Small intestine (tissue), 7 donors: ENCODE measurements around the gene SLC39A11. TPM values are rescaled to one million over a fixed set of nuclear protein-coding genes. Genes with fewer than 3 reads are reported as not detected.
A peak's percentile ranks its signal among the peaks of the same experiment; 100 is the strongest.

Experiments
- DNase-seq, 2 donors: peaks; one replicate each; pipeline versions ENCODE4 v3.0.0 to v3.0.0-alpha.2; 2013
- FAIRE-seq: peaks from 2 replicates; lab custom pipeline; 2012; peaks lifted over from hg19 to GRCh38; lab: Jason Lieb, UNC
- H3K27ac ChIP-seq, 3 donors: one replicate each; pipeline ENCODE4 v1.5.1; 2013; ENCODE audit warnings: low read length in 2 of 3, mild to moderate bottlenecking in 2 of 3, control low read depth in 1 of 3, inconsistent platforms in 1 of 3, low read depth in 1 of 3, moderate library complexity in 1 of 3
- H3K27me3 ChIP-seq, 3 donors: one replicate each; pipeline ENCODE4 v1.6.1; 2013; ENCODE audit warnings: low read length in 3 of 3, inconsistent platforms in 1 of 3; ENCODE audit not compliant: control insufficient read depth in 3 of 3, insufficient read depth in 3 of 3
- H3K36me3 ChIP-seq, 3 donors: one replicate each; pipeline ENCODE4 v1.6.1; 2013; ENCODE audit warnings: low read length in 3 of 3, inconsistent platforms in 1 of 3, low read depth in 1 of 3, mild to moderate bottlenecking in 1 of 3, moderate library complexity in 1 of 3; ENCODE audit not compliant: control insufficient read depth in 3 of 3, insufficient read depth in 2 of 3
- H3K4me1 ChIP-seq, 3 donors: one replicate each; pipeline ENCODE4 v1.6.1; 2013; ENCODE audit warnings: low read length in 2 of 3, inconsistent platforms in 1 of 3, low read depth in 1 of 3, mild to moderate bottlenecking in 1 of 3, moderate library complexity in 1 of 3; ENCODE audit not compliant: control insufficient read depth in 3 of 3, insufficient read depth in 2 of 3
- H3K4me3 ChIP-seq, 3 donors: one replicate each; pipeline ENCODE4 v1.5.1; 2013; ENCODE audit warnings: low read length in 3 of 3, control low read depth in 1 of 3, inconsistent platforms in 1 of 3, low read depth in 1 of 3, mild to moderate bottlenecking in 1 of 3, moderate library complexity in 1 of 3
- H3K9me3 ChIP-seq, 2 donors: one replicate each; pipeline ENCODE4 v1.6.1; 2013; ENCODE audit warnings: low read depth in 1 of 2, low read length in 1 of 2; ENCODE audit not compliant: control insufficient read depth in 2 of 2, insufficient read depth in 1 of 2
- WGBS, 3 donors: extraction: QIAGEN DNeasy Blood & Tissue Kit; methylation state at CpG; one replicate each; pipeline ENCODE4 v1.1.7; 2013; 5-methylcytosine and 5-hydroxymethylcytosine counted together
- polyA plus RNA-seq, 4 donors: library from polyadenylated mRNA; stranded (reverse) in 3 of 4; unstranded in 1 of 4; fragments of 200-250 nt in 3 of 4; fragments of 120-200 nt in 1 of 4; gene quantifications; one replicate each; pipeline versions ENCODE4 v1.2.1 to v1.2.3, GENCODE V29; 2013
- donor health status: healthy with polysubstance abuse.
- donor health status: control.
- donor health status: control.
- donor health status: Bipolar disorder and iron deficiency.
- donor health status: healthy.

Gene SLC39A11
- polyA plus RNA-seq, 4 donors, result 2.7 to 53.7 (median 11.3) TPM

DNA sequence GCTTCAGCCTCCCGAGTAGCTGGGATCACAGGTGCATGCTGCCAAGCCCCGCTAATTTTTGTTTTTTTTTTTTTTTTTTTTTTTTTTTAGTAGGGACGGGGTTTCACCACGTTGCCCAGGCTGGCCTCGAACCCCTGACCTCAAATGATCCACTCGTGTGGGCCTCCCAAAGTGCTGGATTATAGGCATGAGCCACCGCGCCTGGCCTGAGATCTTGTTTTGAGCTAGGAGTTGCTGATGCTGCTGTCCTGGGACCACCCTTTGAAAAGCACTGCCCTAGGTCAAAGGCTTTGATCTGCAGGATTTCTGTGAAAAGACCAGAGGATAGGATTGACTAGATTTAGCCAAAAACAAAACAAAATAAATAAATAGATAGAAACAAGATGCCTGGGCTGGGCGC lies 798 bp upstream of the SLC39A11 start:
- H3K9me3 ChIP-seq, result no peaks in the 10 kb centered on the region
- no peak for FAIRE-seq
- H3K36me3 ChIP-seq, result peaks cover 0 to 5% (median 0%) of the 10 kb centered on the region in 3 donors
- DNase-seq, result no peak
- peaks cover 0 to 7% (median 0%) of the 10 kb centered on the region in 3 donors for H3K4me1 ChIP-seq
- 55 to 73% (median 64%) methylated on average over 8 to 9 of the region's 9 CpGs for WGBS, 3 donors
- no peak overlapping the region for H3K4me3 ChIP-seq
- H3K27me3 ChIP-seq, result no peaks in the 10 kb centered on the region
- no peak overlapping the region for H3K27ac ChIP-seq

DNA sequence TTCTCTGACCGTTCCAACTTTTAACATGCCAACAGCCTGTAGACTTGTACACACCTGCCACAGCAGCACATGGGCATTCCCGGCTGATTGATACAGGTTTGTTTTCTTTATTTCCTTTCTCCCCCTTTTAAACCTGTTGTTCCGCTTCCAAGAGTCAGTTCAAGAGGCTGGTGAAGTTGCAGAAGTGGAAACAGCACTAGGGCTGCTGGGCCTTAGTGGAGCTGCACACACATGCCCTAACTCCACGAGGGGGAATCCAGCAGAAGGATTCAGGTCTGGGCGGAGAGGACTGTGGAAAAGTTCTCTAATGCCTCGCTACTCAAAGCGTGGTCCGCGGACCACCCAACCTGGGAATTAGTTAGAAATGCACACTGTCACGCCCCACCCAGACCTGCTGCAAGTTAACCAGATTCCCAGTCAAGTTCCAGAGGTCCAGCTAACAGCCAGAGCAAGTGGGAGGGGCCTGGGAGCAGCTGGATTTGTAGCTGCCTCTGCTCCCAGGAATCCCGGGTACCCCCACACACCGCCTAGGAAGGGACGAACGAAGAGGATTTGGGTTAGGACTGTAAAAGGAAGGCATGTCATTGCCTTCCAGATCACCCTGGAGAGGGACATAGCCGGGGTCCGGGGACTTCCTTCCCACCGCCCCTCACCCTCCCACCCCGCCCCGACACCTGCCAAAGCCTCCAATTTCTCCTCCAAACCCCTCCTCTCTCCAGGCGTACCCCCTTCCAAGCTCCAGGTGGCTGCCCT lies 542 bp downstream of the SLC39A11 start:
- WGBS, 3 donors, result 2 to 8% (median 5%) methylated on average over 19 to 20 of the region's 20 CpGs
- Histone ChIP-seq H3K9me3 (no peaks in the 10 kb centered on the region), H3K27ac (peak overlapping the region in 1 of 3 donors; percentile 73), H3K4me3 (peak overlapping the region; percentile 62 to 78 (median 68)), H3K36me3 (peaks cover 0 to 10% (median 4%) of the 10 kb centered on the region in 3 donors), H3K4me1 (peaks cover 0 to 7% (median 0%) of the 10 kb centered on the region in 3 donors), H3K27me3 (no peaks in the 10 kb centered on the region)
- DNase-seq (peak; percentile 68 to 82), FAIRE-seq (no peak)

DNA sequence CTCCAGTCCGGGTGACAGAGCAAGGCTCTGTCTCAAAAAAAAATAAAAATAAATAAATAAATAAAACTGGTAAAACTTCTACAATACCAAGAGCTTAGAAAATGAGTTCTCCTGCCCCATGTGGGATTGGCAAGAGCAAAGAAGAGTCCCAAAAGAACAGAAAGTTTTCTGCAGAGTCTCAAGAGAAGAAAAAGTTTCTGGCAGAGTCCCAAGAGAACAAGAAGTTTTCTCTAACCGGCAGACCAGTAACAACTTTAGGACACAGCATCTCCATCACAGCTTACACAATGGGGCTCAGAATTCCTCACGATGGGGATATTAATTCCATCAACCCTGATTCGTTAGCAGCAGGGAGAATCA lies 1.1 kb downstream of the SLC39A11 start:
- Histone ChIP-seq H3K36me3 (peaks cover 0 to 13% (median 4%) of the 10 kb centered on the region in 3 donors), H3K4me3 (peak overlapping the region in 2 of 3 donors; percentile 68 to 78)
- WGBS, 3 donors, result 28 to 44% (median 41%) methylated on average over 4 of the region's 4 CpGs

DNA sequence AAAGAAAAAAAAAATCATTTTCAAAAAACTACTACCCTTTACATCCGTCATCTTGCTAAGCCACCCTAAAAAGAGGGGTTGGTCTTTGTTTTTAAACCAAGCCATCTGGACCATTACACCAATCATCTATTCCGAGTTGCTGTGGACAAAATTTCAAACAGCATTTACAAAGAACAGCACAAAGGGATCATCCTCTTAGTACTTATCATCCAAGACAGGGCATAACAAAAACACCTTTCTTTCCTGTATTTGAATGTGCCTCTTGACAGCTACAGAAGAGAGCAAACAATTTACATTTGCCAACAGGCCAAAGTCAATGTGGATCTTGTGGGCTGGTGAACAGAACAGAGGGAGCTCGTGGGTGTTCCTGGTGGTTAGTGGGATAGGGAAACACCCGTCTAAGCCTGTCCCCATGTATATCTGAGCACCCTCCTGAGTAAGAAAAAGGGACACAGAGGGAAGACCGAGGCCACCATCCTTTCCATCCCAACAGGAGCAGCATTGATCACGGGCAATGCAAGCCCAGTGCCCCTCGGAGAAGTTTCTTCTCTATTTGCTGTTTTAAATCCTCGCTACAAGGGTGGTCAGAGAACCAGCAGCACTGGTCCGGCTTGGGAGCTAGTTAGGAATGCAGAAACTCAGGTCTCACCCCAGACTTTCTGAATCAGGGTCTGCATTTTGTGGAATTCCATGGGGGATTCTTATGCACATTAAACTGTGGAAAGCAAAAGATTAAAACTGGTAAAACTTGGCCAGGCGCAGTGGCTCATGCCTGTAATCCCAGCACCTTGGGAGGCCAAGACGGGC lies 1.9 kb downstream of the SLC39A11 start:
- H3K9me3 ChIP-seq, result no peaks in the 10 kb centered on the region
- no peak overlapping the region for H3K27ac ChIP-seq
- H3K27me3 ChIP-seq, result no peaks in the 10 kb centered on the region
- no peak for FAIRE-seq
- DNase-seq, result peak; percentile 22 to 37
- WGBS, 3 donors, result 85 to 86% (median 86%) methylated on average over 11 of the region's 11 CpGs
- peaks cover 0 to 14% (median 6%) of the 10 kb centered on the region in 3 donors for H3K36me3 ChIP-seq
- no peak overlapping the region for H3K4me3 ChIP-seq
- peaks cover 0 to 7% (median 0%) of the 10 kb centered on the region in 3 donors for H3K4me1 ChIP-seq

More for the DNA sequence above, 1.1 kb downstream of the SLC39A11 start:
- DNase-seq (no peak), FAIRE-seq (no peak)
- H3K27ac ChIP-seq, result no peak overlapping the region
- H3K27me3 ChIP-seq, result no peaks in the 10 kb centered on the region
- H3K4me1 ChIP-seq, result peaks cover 0 to 7% (median 0%) of the 10 kb centered on the region in 3 donors
- no peaks in the 10 kb centered on the region for H3K9me3 ChIP-seq

DNA sequence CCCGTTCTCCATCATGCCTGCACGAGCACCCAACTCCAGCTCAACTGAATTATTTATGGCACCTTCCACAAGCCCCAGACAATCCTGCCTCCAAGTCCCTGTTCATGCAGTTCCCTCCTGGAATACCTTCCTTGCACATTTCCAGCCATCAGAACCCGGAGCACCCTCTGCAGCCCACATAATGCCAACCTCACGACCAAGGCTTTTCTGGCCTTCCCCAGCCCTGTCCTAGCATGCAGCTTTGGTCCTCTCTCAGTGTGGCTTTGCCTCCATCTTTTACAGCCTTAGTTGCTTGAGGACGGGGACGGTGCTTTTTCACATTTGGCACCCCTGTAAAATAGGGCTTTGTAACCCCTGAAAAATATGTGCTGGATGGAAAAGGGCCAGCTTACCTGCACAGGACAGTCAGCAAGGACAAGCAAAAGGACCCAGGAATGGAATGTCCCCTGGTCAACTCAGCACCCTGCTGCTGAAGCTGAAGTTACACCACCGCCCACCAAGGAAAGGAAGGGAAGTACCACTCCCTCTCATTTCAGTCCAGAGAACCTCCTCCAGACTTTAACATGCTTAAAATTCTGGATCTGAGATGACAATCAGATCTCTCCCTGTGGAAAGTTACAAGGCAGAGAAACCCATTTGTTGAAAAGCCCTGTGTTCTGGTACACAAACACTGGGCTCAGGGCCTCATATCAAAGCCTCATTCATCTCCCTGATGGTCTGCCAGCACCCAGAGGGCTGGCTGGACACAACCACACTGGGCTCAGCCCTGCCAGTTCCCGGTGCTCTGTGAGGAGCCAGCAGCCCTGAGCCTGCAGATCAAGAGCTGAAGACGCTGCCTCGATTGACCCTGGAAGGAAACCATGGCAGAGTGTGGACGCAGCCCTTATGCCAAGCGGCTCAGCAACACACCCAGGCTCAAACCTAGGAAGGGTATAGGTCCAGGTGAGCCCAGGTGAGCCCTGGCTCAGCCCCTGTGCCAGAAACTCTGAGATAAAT lies 2.9 kb downstream of the SLC39A11 start:
- 85 to 88% (median 87%) methylated on average over 12 of the region's 12 CpGs for whole genome bisulfite sequencing, 3 donors
- DNase-seq, result no peak
- H3K27ac ChIP-seq, result no peak overlapping the region
- H3K9me3 ChIP-seq, result no peaks in the 10 kb centered on the region
- H3K27me3 ChIP-seq, result no peaks in the 10 kb centered on the region
- no peak for FAIRE-seq
- peaks cover 0 to 17% (median 6%) of the 10 kb centered on the region in 3 donors for H3K36me3 ChIP-seq
- H3K4me1 ChIP-seq, result peaks cover 0 to 7% (median 0%) of the 10 kb centered on the region in 3 donors
- H3K4me3 ChIP-seq, result no peak overlapping the region

DNA sequence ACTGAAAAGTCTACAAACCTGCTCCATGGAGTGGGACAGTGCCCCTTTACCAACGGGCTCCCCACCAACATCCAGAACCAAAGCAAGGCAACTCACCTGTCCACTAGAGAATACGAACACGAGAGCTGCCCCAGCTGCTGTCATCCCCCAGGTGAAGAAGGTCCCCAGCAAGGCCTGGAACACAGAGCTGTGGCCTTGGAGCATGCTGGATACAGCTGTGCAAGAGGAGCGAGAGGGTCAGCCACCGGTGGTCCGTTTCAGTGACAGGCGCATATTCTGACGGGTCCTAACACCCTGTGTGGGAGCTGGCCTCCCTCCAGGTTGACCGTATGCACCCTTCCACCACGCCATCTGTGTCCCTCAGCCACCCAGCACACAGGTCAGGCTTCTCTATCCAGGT lies 3.9 kb downstream of the SLC39A11 start:
- Histone ChIP-seq H3K27ac (no peak overlapping the region), H3K9me3 (peaks cover 0 to 3% of the 10 kb centered on the region in 2 donors), H3K4me1 (peaks cover 0 to 7% (median 0%) of the 10 kb centered on the region in 3 donors), H3K4me3 (no peak overlapping the region), H3K27me3 (no peaks in the 10 kb centered on the region), H3K36me3 (peaks cover 0 to 23% (median 7%) of the 10 kb centered on the region in 3 donors)
- WGBS, 3 donors, result 88 to 93% (median 90%) methylated on average over 10 of the region's 10 CpGs
- FAIRE-seq, result no peak
- no peak for DNase-seq

DNA sequence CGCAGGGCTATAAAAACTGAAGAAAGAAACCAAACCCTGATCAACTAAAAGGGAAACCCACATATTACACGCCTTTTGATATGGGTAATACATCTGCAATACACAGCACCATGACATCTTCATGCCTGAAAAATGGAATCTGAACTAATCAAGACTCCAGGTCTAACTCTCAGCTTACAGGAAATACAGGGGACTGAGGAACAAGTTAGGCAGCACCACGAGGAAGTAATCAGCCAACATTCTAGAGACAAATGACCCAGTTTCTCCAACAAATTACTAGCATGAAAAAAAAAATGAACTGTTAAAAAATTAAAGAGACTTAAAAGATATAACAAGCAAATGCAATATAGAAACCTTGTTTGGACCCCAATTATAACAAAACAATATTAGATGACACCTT lies 9.1 kb downstream of the SLC39A11 start:
- Histone ChIP-seq H3K4me1 (peaks cover 0 to 1% (median 0%) of the 10 kb centered on the region in 3 donors), H3K9me3 (peaks cover 0 to 8% of the 10 kb centered on the region in 2 donors), H3K27me3 (no peaks in the 10 kb centered on the region), H3K27ac (no peak overlapping the region), H3K36me3 (peaks cover 0 to 28% (median 7%) of the 10 kb centered on the region in 3 donors), H3K4me3 (no peak overlapping the region)
- 39 to 55% (median 45%) methylated on average over 3 of the region's 3 CpGs for WGBS, 3 donors
- no peak for FAIRE-seq
- no peak for DNase-seq
